GM19239 (cell line): ENCODE measurements around the gene PTAFR.

Source experiments
- DNase-seq: peaks from one replicate; pipeline ENCODE4 v3.0.0; 2011; ENCODE audit warnings: low spot score; ENCODE audit not compliant: insufficient read length
- FAIRE-seq: peaks from 2 replicates; lab custom pipeline; 2011; peaks lifted over from hg19 to GRCh38; lab: Jason Lieb, UNC

Gene PTAFR

GRCh38 chr1:28176492-28177470, at the start of gene PTAFR:
Gene PTAFR (minus strand): TSS chr1:28176690. CDS start chr1:28151021, 25,669 bp downstream.
- FAIRE-seq (peak; percentile 92), DNase-seq (peak; percentile 27)

GRCh38 chr1:28213315-28213714, 36.8 kb upstream of the PTAFR start:
- FAIRE-seq = no peak
- no peak for DNase-seq

- FAIRE-seq (no peak), DNase-seq (no peak)
These were observed 33.2 kb upstream of the PTAFR start for GRCh38 chr1:28209700-28210099.

- DNase-seq = peak; percentile 47
- peak; percentile 97 for FAIRE-seq
These were observed 32.4 kb upstream of the PTAFR start for GRCh38 chr1:28208818-28209441.

- FAIRE-seq (no peak), DNase-seq (no peak)
These were observed 28.8 kb upstream of the PTAFR start for GRCh38 chr1:28205243-28205642.

GRCh38 chr1:28200234-28200873, 23.9 kb upstream of the PTAFR start:
- no peak for DNase-seq
- FAIRE-seq = no peak

- DNase-seq (peak; percentile 73), FAIRE-seq (peak; percentile 90)
These were observed 23.1 kb upstream of the PTAFR start for GRCh38 chr1:28199328-28200233.

GRCh38 chr1:28197682-28198415, 21.4 kb upstream of the PTAFR start:
- FAIRE-seq (no peak), DNase-seq (no peak)

GRCh38 chr1:28196330-28196729, 19.8 kb upstream of the PTAFR start:
- DNase-seq (no peak), FAIRE-seq (no peak)

- DNase-seq (no peak), FAIRE-seq (peak; percentile 59)
These were observed 19.3 kb upstream of the PTAFR start for GRCh38 chr1:28195780-28196179.

- FAIRE-seq = no peak
- no peak for DNase-seq
These were observed 18.0 kb upstream of the PTAFR start for GRCh38 chr1:28194326-28195035.

GRCh38 chr1:28193701-28194161, 17.2 kb upstream of the PTAFR start:
- DNase-seq = no peak
- no peak for FAIRE-seq

- no peak for DNase-seq
These were observed 14.6 kb upstream of the PTAFR start for GRCh38 chr1:28190996-28191645.

GRCh38 chr1:28190337-28190979, 14.0 kb upstream of the PTAFR start:
- DNase-seq = no peak
- no peak for FAIRE-seq

More at GRCh38 chr1:28190996-28191645, 14.6 kb upstream of the PTAFR start:
- FAIRE-seq = no peak

- no peak for FAIRE-seq
- DNase-seq = no peak
These were observed 8.6 kb upstream of the PTAFR start for GRCh38 chr1:28185071-28185470.

GRCh38 chr1:28180306-28181305, 4.1 kb upstream of the PTAFR start:
- DNase-seq (no peak), FAIRE-seq (no peak)
